ENCODE results near the gene RETN. TPM values are rescaled to one million over a fixed set of nuclear protein-coding genes. Genes with fewer than 3 reads are reported as not detected.

Gene RETN
- total RNA-seq, 1 experiment from 2014 or later, result not detected

- Histone ChIP-seq H3K4me1 (ENCODE audit: control insufficient read depth in 1 of 2, insufficient read depth in 2 of 2, low read length in 2 of 2) (peaks cover 10 to 26% of the 10 kb centered on the region in 2 experiments), H3K36me3 (ENCODE audit: control insufficient read depth in 1 of 2, insufficient read depth in 2 of 2, low read length in 2 of 2) (no peaks in the 10 kb centered on the region; a peak in 1 of 4 replicates), H3K4me2 (ENCODE audit: low read length) (no peak overlapping the region), H4K20me1 (ENCODE audit: insufficient read depth) (no peaks in the 10 kb centered on the region), H3K27me3 (ENCODE audit: insufficient read depth, low read length) (no peaks in the 10 kb centered on the region), H2AFZ (ENCODE audit: low read depth, low read length, poor library complexity, severe bottlenecking) (no peak overlapping the region), H3K9me3 (ENCODE audit: control insufficient read depth in 1 of 2, insufficient read depth in 1 of 2, low read depth in 1 of 2, low read length in 2 of 2) (no peaks in the 10 kb centered on the region), H3K9ac (ENCODE audit: low read length) (no peak overlapping the region), H3K27ac (ENCODE audit: low read depth, low read length) (no peak overlapping the region), H3K79me2 (ENCODE audit: insufficient read depth, low read length) (peaks cover 48% of the 10 kb centered on the region), H3K4me3 (replicated peaks in 1 of 2; ENCODE audit: low read depth in 1 of 2, low read length in 2 of 2) (no peak overlapping the region), H3K9me2 (ENCODE audit: insufficient read depth) (no peaks in the 10 kb centered on the region)
- no peak for DNase-seq (ENCODE audit: low read depth, low spot score)
- TF ChIP-seq MAX (IDR thresholded peaks at IDR 0.05), result no peak
- BruUV-seq (replicated peaks), result no TSS peak
- RAD21 ChIA-PET (ENCODE audit: low non-redundant PET in 1 of 2, low total read pairs in 2 of 2, uncharacterized antibody in 2 of 2, unreplicated experiment in 2 of 2), result no interaction called here
- intact Hi-C loops (cut with micrococcal nuclease), result no loop called here
- no peak for ATAC-seq
- POLR2A ChIA-PET, result interaction anchor here (2.2 kb wide), 1 partner anchor 27 kb away, joined by 4 read pairs; no protein-coding TSS in a partner anchor
- CTCF ChIA-PET, result no interaction called here
These were observed 36.3 kb upstream of the RETN start for GRCh38 chr19:7632340-7633203.

GRCh38 chr19:7633698-7634097, 35.2 kb upstream of the RETN start, which contains the start of gene PCP2:
TSS of gene PCP2 (minus strand) at chr19:7633719. CDS start at chr19:7633457, 262 bp downstream.
- no peak within 1 kb of the TSS for H3K4me3 ChIP-seq (replicated peaks in 1 of 2; ENCODE audit: low read depth in 1 of 2, low read length in 2 of 2)
- ChIA-PET CTCF (no interaction called here), RAD21 (ENCODE audit: low non-redundant PET in 1 of 2, low total read pairs in 2 of 2, uncharacterized antibody in 2 of 2, unreplicated experiment in 2 of 2) (no interaction called here), POLR2A (interaction anchor here (2.2 kb wide), 1 partner anchor 28 kb away, joined by 4 read pairs; no protein-coding TSS in a partner anchor)
- H3K4me1 ChIP-seq (ENCODE audit: control insufficient read depth in 1 of 2, insufficient read depth in 2 of 2, low read length in 2 of 2), result peaks cover 10 to 22% of the 10 kb centered on the region in 2 experiments; a peak in 3 of 4 replicates
- no peak within 1 kb of the TSS for H2AFZ ChIP-seq (ENCODE audit: low read depth, low read length, poor library complexity, severe bottlenecking)
- BruUV-seq (replicated peaks), result no TSS peak
- H3K27ac ChIP-seq (ENCODE audit: low read depth, low read length), result no peak within 1 kb of the TSS
- H4K20me1 ChIP-seq (ENCODE audit: insufficient read depth), result no peaks in the 10 kb centered on the region
- ATAC-seq, result no peak
- intact Hi-C loops (cut with micrococcal nuclease), result no loop called here
- H3K36me3 ChIP-seq (ENCODE audit: control insufficient read depth in 1 of 2, insufficient read depth in 2 of 2, low read length in 2 of 2), result no peaks in the 10 kb centered on the region; a peak in 1 of 4 replicates
- peaks cover 48% of the 10 kb centered on the region for H3K79me2 ChIP-seq (ENCODE audit: insufficient read depth, low read length)
- no peak for DNase-seq (ENCODE audit: low read depth, low spot score)
- no peaks in the 10 kb centered on the region for H3K27me3 ChIP-seq (ENCODE audit: insufficient read depth, low read length)
- no peaks in the 10 kb centered on the region for H3K9me2 ChIP-seq (ENCODE audit: insufficient read depth)
- no peak within 1 kb of the TSS for H3K9ac ChIP-seq (ENCODE audit: low read length)
- no peak for TF ChIP-seq CEBPB (IDR thresholded peaks at IDR 0.05; ENCODE audit: low read depth)
- no peak for TF ChIP-seq POLR2A (IDR thresholded peaks at IDR 0.05; ENCODE audit: borderline replicate concordance, extremely low read depth, insufficient read depth, insufficient read length)
- no peak for TF ChIP-seq FOSL1 (IDR thresholded peaks at IDR 0.05; ENCODE audit: low read depth)
- no peak for TF ChIP-seq SIN3A (IDR thresholded peaks at IDR 0.05; ENCODE audit: low read depth)
- TF ChIP-seq MAX (IDR thresholded peaks at IDR 0.05), result no peak
- TF ChIP-seq ZNF274 (IDR thresholded peaks at IDR 0.05; ENCODE audit: low read depth, low read length), result no peak
- no peak for TF ChIP-seq CTCF (IDR thresholded peaks at IDR 0.05 in 2 of 3, conservative IDR thresholded peaks at IDR 0.05 in 1 of 3; ENCODE audit: borderline replicate concordance in 1 of 3, insufficient read depth in 1 of 3, low read depth in 2 of 3, low read length in 2 of 3)
- no peak for TF ChIP-seq TCF7L2 (IDR thresholded peaks at IDR 0.05; ENCODE audit: borderline replicate concordance, extremely low read depth, insufficient read depth, insufficient read length)
- no peaks in the 10 kb centered on the region for H3K9me3 ChIP-seq (ENCODE audit: control insufficient read depth in 1 of 2, insufficient read depth in 1 of 2, low read depth in 1 of 2, low read length in 2 of 2)
- H3K4me2 ChIP-seq (ENCODE audit: low read length), result no peak within 1 kb of the TSS
